ENCODE data around the gene TSPAN11.

Gene TSPAN11

GRCh38 chr12:30913323-30913722 lies 13.2 kb upstream of the TSPAN11 start:
- no peak for DNase-seq

- DNase-seq = no peak
These were observed 11.5 kb upstream of the TSPAN11 start for GRCh38 chr12:30914986-30915591.

- no peak for DNase-seq
These were observed 3.5 kb upstream of the TSPAN11 start for GRCh38 chr12:30923057-30923456.

- no peak for DNase-seq
These were observed 823 bp upstream of the TSPAN11 start for GRCh38 chr12:30925607-30926242.

GRCh38 chr12:30927222-30927611 lies 669 bp downstream of the TSPAN11 start:
- DNase-seq = no peak

- no peak for DNase-seq
These were observed 2.1 kb downstream of the TSPAN11 start for GRCh38 chr12:30928356-30929244.

- DNase-seq = no peak
These were observed 3.7 kb downstream of the TSPAN11 start for GRCh38 chr12:30930238-30930637.

- DNase-seq = no peak
These were observed 4.1 kb downstream of the TSPAN11 start for GRCh38 chr12:30930641-30931040.

- DNase-seq = no peak
These were observed 6.3 kb downstream of the TSPAN11 start for GRCh38 chr12:30932881-30933280.

- no peak for DNase-seq
These were observed 8.3 kb downstream of the TSPAN11 start for GRCh38 chr12:30934811-30935210.

- DNase-seq = no peak
These were observed 9.5 kb downstream of the TSPAN11 start for GRCh38 chr12:30936036-30936435.

GRCh38 chr12:30939234-30939633 lies 12.7 kb downstream of the TSPAN11 start:
- no peak for DNase-seq

GRCh38 chr12:30942486-30942885 lies 15.9 kb downstream of the TSPAN11 start:
- DNase-seq = no peak

- DNase-seq = no peak
These were observed 16.4 kb downstream of the TSPAN11 start for GRCh38 chr12:30942936-30943335.

- DNase-seq = no peak
These were observed 19.1 kb downstream of the TSPAN11 start for GRCh38 chr12:30945443-30946164.

- DNase-seq = no peak
These were observed 25.5 kb downstream of the TSPAN11 start for GRCh38 chr12:30952015-30952414.

GRCh38 chr12:30953257-30953656 lies 26.7 kb downstream of the TSPAN11 start:
- no peak for DNase-seq

- DNase-seq = no peak
These were observed 27.6 kb downstream of the TSPAN11 start for GRCh38 chr12:30953951-30954751.

GRCh38 chr12:30955214-30955613 lies 28.7 kb downstream of the TSPAN11 start:
- DNase-seq = no peak

GRCh38 chr12:30959110-30959710 lies 32.7 kb downstream of the TSPAN11 start:
- no peak for DNase-seq

GRCh38 chr12:30959778-30960177 lies 33.2 kb downstream of the TSPAN11 start:
- DNase-seq = no peak

GRCh38 chr12:30961030-30961429 lies 34.5 kb downstream of the TSPAN11 start:
- no peak for DNase-seq
